ENCODE measurements around the gene INPP4B. TPM values are rescaled to one million over a fixed set of nuclear protein-coding genes. Genes with fewer than 3 reads are reported as not detected.
"Not testable (repeated sequence)": the region's sequence is repeated elsewhere in the genome, so short reads cannot be mapped to it uniquely, and the experiment has no call there.

INPP4B gene
- polyA plus RNA-seq, 1 donor = 36.4 TPM

GRCh38 chr4:142826503-142827241 is 19.4 kb downstream of the INPP4B start:
- no peak for DNase-seq (ENCODE audit: low read depth)

GRCh38 chr4:142824368-142824767 is 21.7 kb downstream of the INPP4B start:
- DNase-seq (ENCODE audit: low read depth) = no peak

GRCh38 chr4:142823796-142824195 is 22.3 kb downstream of the INPP4B start:
- DNase-seq (ENCODE audit: low read depth) = no peak

- DNase-seq (ENCODE audit: low read depth) = no peak
Observed at GRCh38 chr4:142818476-142818875, 27.6 kb downstream of the INPP4B start.

GRCh38 chr4:142818031-142818430 is 28.1 kb downstream of the INPP4B start:
- no peak for DNase-seq (ENCODE audit: low read depth)

- DNase-seq (ENCODE audit: low read depth) = no peak
Observed at GRCh38 chr4:142817442-142817841, 28.7 kb downstream of the INPP4B start.

GRCh38 chr4:142815834-142816233 is 30.3 kb downstream of the INPP4B start:
- DNase-seq (ENCODE audit: low read depth) = no peak

GRCh38 chr4:142813388-142813787 is 32.7 kb downstream of the INPP4B start:
- no peak for DNase-seq (ENCODE audit: low read depth)

- DNase-seq (ENCODE audit: low read depth) = no peak
Observed at GRCh38 chr4:142812091-142812490, 34.0 kb downstream of the INPP4B start.

- DNase-seq (ENCODE audit: low read depth) = no peak
Observed at GRCh38 chr4:142811034-142811433, 35.1 kb downstream of the INPP4B start.

- DNase-seq (ENCODE audit: low read depth) = no peak
Observed at GRCh38 chr4:142809559-142809958, 36.5 kb downstream of the INPP4B start.

GRCh38 chr4:142803879-142804278 is 42.2 kb downstream of the INPP4B start:
- not testable (repeated sequence) for DNase-seq (ENCODE audit: low read depth)

- no peak for DNase-seq (ENCODE audit: low read depth)
Observed at GRCh38 chr4:142801966-142802365, 44.1 kb downstream of the INPP4B start.

- DNase-seq (ENCODE audit: low read depth) = no peak
Observed at GRCh38 chr4:142781114-142781513, 65.0 kb downstream of the INPP4B start.

GRCh38 chr4:142778900-142779299 is 67.2 kb downstream of the INPP4B start:
- no peak for DNase-seq (ENCODE audit: low read depth)

- DNase-seq (ENCODE audit: low read depth) = no peak
Observed at GRCh38 chr4:142778430-142778829, 67.7 kb downstream of the INPP4B start.

- DNase-seq (ENCODE audit: low read depth) = no peak
Observed at GRCh38 chr4:142777045-142777743, 68.9 kb downstream of the INPP4B start.

GRCh38 chr4:142776026-142776425 is 70.1 kb downstream of the INPP4B start:
- DNase-seq (ENCODE audit: low read depth) = no peak

- DNase-seq (ENCODE audit: low read depth) = no peak
Observed at GRCh38 chr4:142773505-142773904, 72.6 kb downstream of the INPP4B start.

GRCh38 chr4:142762280-142762679 is 83.8 kb downstream of the INPP4B start:
- DNase-seq (ENCODE audit: low read depth) = no peak

GRCh38 chr4:142752202-142752786 is 93.8 kb downstream of the INPP4B start:
- DNase-seq (ENCODE audit: low read depth) = no peak

- no peak for DNase-seq (ENCODE audit: low read depth)
Observed at GRCh38 chr4:142743121-142743825, 102.8 kb downstream of the INPP4B start.

Measured in forelimb muscle (tissue), 1 donor.